ENCODE data around the gene TMC1.
"Not testable (repeated sequence)": the region's sequence is repeated elsewhere in the genome, so short reads cannot be mapped to it uniquely, and the experiment has no call there.

The TMC1 gene

DNA sequence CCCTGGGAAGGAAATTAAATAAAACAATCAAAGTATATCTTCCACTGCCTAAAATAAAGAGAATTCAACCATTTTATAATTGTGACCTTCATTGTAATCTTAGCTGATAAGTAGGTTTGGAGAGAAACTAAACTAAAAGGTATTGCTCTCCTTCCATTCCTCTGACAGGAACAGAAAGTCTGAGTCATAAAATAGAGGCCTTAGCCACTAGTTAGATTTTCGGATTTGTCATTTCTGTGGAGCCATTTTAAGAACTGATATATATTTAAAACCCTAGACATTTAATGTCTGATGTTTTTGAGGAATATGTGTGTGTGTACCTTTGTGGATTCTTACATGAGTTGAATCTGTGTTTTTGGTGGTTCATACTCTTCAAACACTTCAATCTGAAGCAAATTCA lies 11.8 kb upstream of the TMC1 start:
- H3F3A ChIP-seq (ENCODE audit: insufficient read depth, low read length): no peaks in the 10 kb centered on the region
- H3K4me3 ChIP-seq (ENCODE audit: low read depth, low read length, poor library complexity, severe bottlenecking): no peak overlapping the region
- H2AFZ ChIP-seq (ENCODE audit: low read length): no peak overlapping the region
- no peak for TF ChIP-seq CTCF (IDR thresholded peaks at IDR 0.05; ENCODE audit: low read length)
- no peak for TF ChIP-seq EZH2 (IDR thresholded peaks at IDR 0.05; ENCODE audit: borderline replicate concordance, low read length)
- no peaks in the 10 kb centered on the region for H3K36me3 ChIP-seq (ENCODE audit: insufficient read depth, low read length)
- H3K9me2 ChIP-seq (ENCODE audit: low read depth, low read length): no peaks in the 10 kb centered on the region
- no peaks in the 10 kb centered on the region for H3K4me1 ChIP-seq (ENCODE audit: insufficient read depth, low read length, severe bottlenecking)
- no peak overlapping the region for H3K9ac ChIP-seq (ENCODE audit: low read length)
- no peaks in the 10 kb centered on the region for H3K79me2 ChIP-seq (ENCODE audit: insufficient read depth, low read length)
- no peak overlapping the region for H3K4me2 ChIP-seq (ENCODE audit: low read length)
- no peaks in the 10 kb centered on the region for H3K9me3 ChIP-seq (ENCODE audit: low read length)
- no peaks in the 10 kb centered on the region for H3K27me3 ChIP-seq (ENCODE audit: insufficient read depth, low read length)
- H4K20me1 ChIP-seq (ENCODE audit: insufficient read depth, low read length): no peaks in the 10 kb centered on the region
- H3K27ac ChIP-seq (ENCODE audit: low read depth, low read length, poor library complexity, severe bottlenecking): no peak overlapping the region

- not testable (repeated sequence) for H3K27ac ChIP-seq (ENCODE audit: low read depth, low read length, poor library complexity, severe bottlenecking); H3K27me3 ChIP-seq (ENCODE audit: insufficient read depth, low read length); H3K9me3 ChIP-seq (ENCODE audit: low read length); H4K20me1 ChIP-seq (ENCODE audit: insufficient read depth, low read length); H3K79me2 ChIP-seq (ENCODE audit: insufficient read depth, low read length); H3K4me3 ChIP-seq (ENCODE audit: low read depth, low read length, poor library complexity, severe bottlenecking); H2AFZ ChIP-seq (ENCODE audit: low read length); H3K9me2 ChIP-seq (ENCODE audit: low read depth, low read length); H3K4me1 ChIP-seq (ENCODE audit: insufficient read depth, low read length, severe bottlenecking); H3K9ac ChIP-seq (ENCODE audit: low read length); H3F3A ChIP-seq (ENCODE audit: insufficient read depth, low read length); H3K4me2 ChIP-seq (ENCODE audit: low read length); H3K36me3 ChIP-seq (ENCODE audit: insufficient read depth, low read length)
Observed at GRCh38 chr9:72521011-72521410, 397 bp upstream of the TMC1 start.

GRCh38 chr9:72524820-72525540 lies 3.6 kb downstream of the TMC1 start:
- H3K27ac ChIP-seq (ENCODE audit: low read depth, low read length, poor library complexity, severe bottlenecking): no peak overlapping the region
- H2AFZ ChIP-seq (ENCODE audit: low read length): no peak overlapping the region
- H3K4me2 ChIP-seq (ENCODE audit: low read length): no peak overlapping the region
- H3K27me3 ChIP-seq (ENCODE audit: insufficient read depth, low read length): no peaks in the 10 kb centered on the region
- no peak overlapping the region for H3K9ac ChIP-seq (ENCODE audit: low read length)
- no peaks in the 10 kb centered on the region for H3K4me1 ChIP-seq (ENCODE audit: insufficient read depth, low read length, severe bottlenecking)
- H3K36me3 ChIP-seq (ENCODE audit: insufficient read depth, low read length): no peaks in the 10 kb centered on the region
- TF ChIP-seq CTCF (IDR thresholded peaks at IDR 0.05; ENCODE audit: low read length) (no peak), EZH2 (IDR thresholded peaks at IDR 0.05; ENCODE audit: borderline replicate concordance, low read length) (no peak)
- H3K9me2 ChIP-seq (ENCODE audit: low read depth, low read length): no peaks in the 10 kb centered on the region
- H3K9me3 ChIP-seq (ENCODE audit: low read length): no peaks in the 10 kb centered on the region
- H4K20me1 ChIP-seq (ENCODE audit: insufficient read depth, low read length): no peaks in the 10 kb centered on the region
- H3K79me2 ChIP-seq (ENCODE audit: insufficient read depth, low read length): no peaks in the 10 kb centered on the region
- H3F3A ChIP-seq (ENCODE audit: insufficient read depth, low read length): no peaks in the 10 kb centered on the region
- no peak overlapping the region for H3K4me3 ChIP-seq (ENCODE audit: low read depth, low read length, poor library complexity, severe bottlenecking)

All from OCI-LY1 (cell line).